Activated T-cell treated with anti-CD3 and anti-CD28 coated beads, Interleukin-2, amount 50 U/mL, for 24 hours (primary cell): ENCODE data around the gene GNAS-AS1.

ENCODE experiments used
- DNase-seq: peaks from one replicate; pipeline ENCODE4 v3.0.0-alpha.2; 2020
- H3K27ac Mint-ChIP-seq: 2 replicates; pipeline ENCODE4 v1.8.0; 2020; ENCODE audit warnings: mild to moderate bottlenecking, mixed read lengths
- H3K27me3 Mint-ChIP-seq: 2 replicates; pipeline ENCODE4 v1.8.0; 2020; ENCODE audit warnings: mixed read lengths
- H3K36me3 Mint-ChIP-seq: 2 replicates; pipeline ENCODE4 v1.8.0; 2020; ENCODE audit warnings: low read depth, mixed read lengths
- H3K4me1 Mint-ChIP-seq: 2 replicates; pipeline ENCODE4 v1.8.0; 2020; ENCODE audit warnings: low read depth, mixed read lengths
- H3K4me3 Mint-ChIP-seq: 2 replicates; pipeline ENCODE4 v1.8.0; 2020; ENCODE audit warnings: mild to moderate bottlenecking, moderate library complexity, mixed read lengths
- H3K9me3 Mint-ChIP-seq: 2 replicates; pipeline ENCODE4 v1.8.0; 2020; ENCODE audit warnings: mixed read lengths

Gene GNAS-AS1

GRCh38 chr20:58850693-58851174 is at the start of gene GNAS-AS1:
TSS of gene GNAS-AS1 (minus strand) at chr20:58850902.
- DNase-seq = peak; percentile 86
- Mint-ChIP-seq H3K4me3 (peak within 1 kb of the TSS; percentile 89), H3K9me3 (no peaks in the 10 kb centered on the region), H3K36me3 (peaks cover 3% of the 10 kb centered on the region), H3K27me3 (peaks cover 78% of the 10 kb centered on the region), H3K4me1 (peaks cover 46% of the 10 kb centered on the region), H3K27ac (peak within 1 kb of the TSS; percentile 77)

GRCh38 chr20:58900397-58900796 is 49.7 kb upstream of the GNAS-AS1 start:
- H3K4me3 Mint-ChIP-seq = no peak overlapping the region
- no peak overlapping the region for H3K27ac Mint-ChIP-seq
- H3K4me1 Mint-ChIP-seq = peaks cover 82% of the 10 kb centered on the region
- peaks cover 97% of the 10 kb centered on the region for H3K36me3 Mint-ChIP-seq
- no peak for DNase-seq
- H3K9me3 Mint-ChIP-seq = no peaks in the 10 kb centered on the region
- no peaks in the 10 kb centered on the region for H3K27me3 Mint-ChIP-seq

- H3K27ac Mint-ChIP-seq = peak overlapping the region; percentile 50
- H3K36me3 Mint-ChIP-seq = peaks cover 97% of the 10 kb centered on the region
- peaks cover 82% of the 10 kb centered on the region for H3K4me1 Mint-ChIP-seq
- no peak for DNase-seq
- no peaks in the 10 kb centered on the region for H3K9me3 Mint-ChIP-seq
- no peaks in the 10 kb centered on the region for H3K27me3 Mint-ChIP-seq
- no peak overlapping the region for H3K4me3 Mint-ChIP-seq
These were observed 48.8 kb upstream of the GNAS-AS1 start for GRCh38 chr20:58899512-58899911.

- no peaks in the 10 kb centered on the region for H3K9me3 Mint-ChIP-seq
- peaks cover 83% of the 10 kb centered on the region for H3K4me1 Mint-ChIP-seq
- H3K36me3 Mint-ChIP-seq = peaks cover 97% of the 10 kb centered on the region
- peak overlapping the region; percentile 48 for H3K27ac Mint-ChIP-seq
- H3K27me3 Mint-ChIP-seq = no peaks in the 10 kb centered on the region
- DNase-seq = no peak
- H3K4me3 Mint-ChIP-seq = no peak overlapping the region
These were observed 48.1 kb upstream of the GNAS-AS1 start for GRCh38 chr20:58898629-58899408.

GRCh38 chr20:58897488-58897887 is 46.8 kb upstream of the GNAS-AS1 start:
- peaks cover 95% of the 10 kb centered on the region for H3K36me3 Mint-ChIP-seq
- no peak for DNase-seq
- no peaks in the 10 kb centered on the region for H3K27me3 Mint-ChIP-seq
- H3K9me3 Mint-ChIP-seq = no peaks in the 10 kb centered on the region
- peaks cover 82% of the 10 kb centered on the region for H3K4me1 Mint-ChIP-seq
- H3K27ac Mint-ChIP-seq = peak overlapping the region; percentile 75
- H3K4me3 Mint-ChIP-seq = no peak overlapping the region

- no peaks in the 10 kb centered on the region for H3K27me3 Mint-ChIP-seq
- DNase-seq = no peak
- H3K27ac Mint-ChIP-seq = peak overlapping the region; percentile 95
- peaks cover 76% of the 10 kb centered on the region for H3K4me1 Mint-ChIP-seq
- H3K36me3 Mint-ChIP-seq = peaks cover 92% of the 10 kb centered on the region
- no peak overlapping the region for H3K4me3 Mint-ChIP-seq
- H3K9me3 Mint-ChIP-seq = no peaks in the 10 kb centered on the region
These were observed 46.1 kb upstream of the GNAS-AS1 start for GRCh38 chr20:58896820-58897219.

GRCh38 chr20:58895448-58896180 is 44.9 kb upstream of the GNAS-AS1 start:
- peaks cover 83% of the 10 kb centered on the region for H3K36me3 Mint-ChIP-seq

GRCh38 chr20:58894652-58895447 is 44.1 kb upstream of the GNAS-AS1 start:
- no peak for DNase-seq
- peaks cover 75% of the 10 kb centered on the region for H3K36me3 Mint-ChIP-seq
- peak overlapping the region; percentile 95 for H3K27ac Mint-ChIP-seq
- no peaks in the 10 kb centered on the region for H3K9me3 Mint-ChIP-seq
- H3K4me1 Mint-ChIP-seq = peaks cover 65% of the 10 kb centered on the region
- no peaks in the 10 kb centered on the region for H3K27me3 Mint-ChIP-seq
- peak overlapping the region; percentile 91 for H3K4me3 Mint-ChIP-seq

More at GRCh38 chr20:58895448-58896180, 44.9 kb upstream of the GNAS-AS1 start:
- no peak for DNase-seq
- peaks cover 68% of the 10 kb centered on the region for H3K4me1 Mint-ChIP-seq
- H3K27me3 Mint-ChIP-seq = no peaks in the 10 kb centered on the region
- no peaks in the 10 kb centered on the region for H3K9me3 Mint-ChIP-seq
- peak overlapping the region; percentile 95 for H3K27ac Mint-ChIP-seq
- peak overlapping the region; percentile 91 for H3K4me3 Mint-ChIP-seq

- Mint-ChIP-seq H3K36me3 (peaks cover 62% of the 10 kb centered on the region), H3K4me1 (peaks cover 53% of the 10 kb centered on the region), H3K9me3 (no peaks in the 10 kb centered on the region), H3K27ac (peak overlapping the region; percentile 95), H3K27me3 (no peaks in the 10 kb centered on the region), H3K4me3 (peak overlapping the region; percentile 91)
- no peak for DNase-seq
These were observed 42.8 kb upstream of the GNAS-AS1 start for GRCh38 chr20:58893355-58894120.

GRCh38 chr20:58892932-58893224 is 42.2 kb upstream of the GNAS-AS1 start:
- DNase-seq = no peak
- peaks cover 53% of the 10 kb centered on the region for H3K4me1 Mint-ChIP-seq
- H3K27me3 Mint-ChIP-seq = no peaks in the 10 kb centered on the region
- peak overlapping the region; percentile 95 for H3K27ac Mint-ChIP-seq
- no peaks in the 10 kb centered on the region for H3K9me3 Mint-ChIP-seq
- H3K36me3 Mint-ChIP-seq = peaks cover 55% of the 10 kb centered on the region
- H3K4me3 Mint-ChIP-seq = peak overlapping the region; percentile 91

GRCh38 chr20:58892141-58892931 is 41.6 kb upstream of the GNAS-AS1 start:
- Mint-ChIP-seq H3K4me1 (peaks cover 54% of the 10 kb centered on the region), H3K36me3 (peaks cover 50% of the 10 kb centered on the region), H3K4me3 (peak overlapping the region; percentile 91), H3K9me3 (no peaks in the 10 kb centered on the region), H3K27ac (peak overlapping the region; percentile 95), H3K27me3 (no peaks in the 10 kb centered on the region)
- DNase-seq = peak; percentile 81

GRCh38 chr20:58891718-58892140 is 41.0 kb upstream of the GNAS-AS1 start:
- H3K9me3 Mint-ChIP-seq = no peaks in the 10 kb centered on the region
- H3K27me3 Mint-ChIP-seq = no peaks in the 10 kb centered on the region
- peak overlapping the region; percentile 91 for H3K4me3 Mint-ChIP-seq
- peaks cover 44% of the 10 kb centered on the region for H3K36me3 Mint-ChIP-seq
- H3K27ac Mint-ChIP-seq = peak overlapping the region; percentile 95
- peaks cover 54% of the 10 kb centered on the region for H3K4me1 Mint-ChIP-seq
- DNase-seq = peak; percentile 72

GRCh38 chr20:58891086-58891717 is 40.5 kb upstream of the GNAS-AS1 start:
- peak; percentile 83 for DNase-seq
- peaks cover 39% of the 10 kb centered on the region for H3K36me3 Mint-ChIP-seq
- H3K4me3 Mint-ChIP-seq = peak overlapping the region; percentile 72
- no peaks in the 10 kb centered on the region for H3K9me3 Mint-ChIP-seq
- H3K4me1 Mint-ChIP-seq = peaks cover 54% of the 10 kb centered on the region
- H3K27me3 Mint-ChIP-seq = no peaks in the 10 kb centered on the region
- H3K27ac Mint-ChIP-seq = peak overlapping the region; percentile 85
